Pons (tissue), 1 donor: Measurements from ENCODE around the gene PAK2.
"Not testable (repeated sequence)": the region's sequence is repeated elsewhere in the genome, so short reads cannot be mapped to it uniquely, and the experiment has no call there.

Source experiments
- DNase-seq: peaks from one replicate; pipeline ENCODE4 v3.0.0-alpha.2; 2016; ENCODE audit warnings: low spot score

The PAK2 gene

DNA sequence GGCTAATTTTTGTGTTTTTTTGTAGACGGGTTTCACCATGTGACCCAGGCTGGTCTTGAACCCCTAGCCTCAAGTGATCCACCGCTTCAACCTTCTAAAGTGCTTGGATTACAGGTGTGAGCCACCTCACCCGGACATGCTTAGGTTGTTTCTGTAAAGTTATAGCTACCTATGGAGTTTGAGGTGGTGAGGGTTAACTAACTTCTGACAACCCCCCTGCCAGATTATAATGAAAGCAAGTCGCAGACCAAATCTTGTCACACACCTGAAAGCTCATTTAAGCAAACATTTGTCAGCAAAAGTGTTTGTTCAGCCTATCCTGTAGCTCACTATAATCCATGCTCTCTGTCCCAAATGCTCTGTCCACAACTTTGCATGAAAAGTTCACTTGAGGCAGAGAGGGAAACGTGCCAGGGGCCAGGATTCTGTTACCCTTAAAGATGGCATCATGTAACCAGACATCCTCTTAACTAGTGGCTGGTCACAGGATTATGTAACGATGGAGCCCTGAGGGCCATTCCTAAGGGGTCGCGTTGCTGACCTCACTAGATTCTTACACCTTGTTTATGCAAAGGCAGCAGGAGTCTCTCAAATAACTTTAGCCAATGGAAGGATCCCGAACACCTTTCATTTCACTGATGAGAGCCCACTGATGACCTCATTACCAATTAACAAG is 103.9 kb downstream of the PAK2 start:
- DNase-seq, result no peak

GRCh38 chr3:196844235-196845219 is 104.9 kb downstream of the PAK2 start:
- DNase-seq, result not testable (repeated sequence)

DNA sequence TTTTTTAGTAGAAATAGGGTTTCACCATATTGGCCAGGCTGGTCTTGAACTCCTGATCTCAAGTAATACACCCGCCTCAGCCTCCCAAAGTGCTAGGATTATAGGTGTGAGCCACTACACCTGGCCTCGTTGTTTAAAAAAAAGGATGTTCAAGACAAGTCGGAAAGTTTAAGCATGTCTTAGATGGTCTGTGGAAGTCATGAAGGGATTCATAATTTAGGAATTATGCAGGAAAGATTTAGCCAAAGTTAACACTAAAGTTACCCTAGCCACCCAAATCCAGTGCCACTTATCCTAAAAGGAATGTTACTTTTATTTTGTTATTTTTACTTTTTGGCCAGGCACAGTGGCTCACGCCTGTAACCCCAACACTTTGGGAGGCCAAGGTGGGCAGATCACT is 108.7 kb downstream of the PAK2 start:
- not testable (repeated sequence) for DNase-seq

DNA sequence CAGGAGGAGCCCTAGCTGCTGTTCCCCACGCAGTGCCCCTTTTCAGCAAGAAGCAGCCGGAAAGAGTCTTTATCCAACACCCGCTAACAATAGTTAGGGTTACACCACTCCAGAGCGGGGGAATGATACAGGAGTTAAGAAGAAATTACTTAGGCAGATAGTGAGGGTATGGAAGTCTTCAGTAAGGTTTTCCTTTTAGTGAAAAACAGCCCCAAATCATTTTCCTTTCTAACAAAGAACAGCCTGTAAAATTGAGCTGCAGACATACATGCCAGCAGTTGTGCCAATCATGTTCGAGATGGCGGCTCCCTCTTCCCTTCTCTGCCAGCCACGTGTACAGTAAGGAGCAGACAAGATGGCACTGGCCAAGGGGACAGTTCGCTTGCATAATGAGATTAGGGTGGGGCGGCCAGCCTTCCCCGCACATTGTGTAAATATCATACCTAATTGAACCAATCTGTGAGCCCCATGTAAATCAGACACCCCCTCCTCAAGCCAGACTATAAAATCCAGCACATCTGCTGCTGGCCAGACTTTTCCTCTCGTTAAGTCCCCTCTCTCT is 109.6 kb downstream of the PAK2 start:
- DNase-seq, result no peak

- DNase-seq, result not testable (repeated sequence)
These were observed 123.3 kb downstream of the PAK2 start for GRCh38 chr3:196863000-196863399.

GRCh38 chr3:196867155-196867506 is 127.5 kb downstream of the PAK2 start:
- DNase-seq, result no peak

GRCh38 chr3:196867507-196868296 is 128.0 kb downstream of the PAK2 start, which contains the start of gene SENP5:
SENP5 (plus strand) TSS chr3:196867920; CDS start chr3:196885182, 17,262 bp downstream.
- peak; percentile 82 for DNase-seq

GRCh38 chr3:196868297-196868661 is 128.6 kb downstream of the PAK2 start:
- no peak for DNase-seq

GRCh38 chr3:196872316-196872715 is 132.7 kb downstream of the PAK2 start:
- DNase-seq, result no peak

GRCh38 chr3:196874511-196875094 is 134.9 kb downstream of the PAK2 start:
- not testable (repeated sequence) for DNase-seq

- DNase-seq, result no peak
These were observed 135.6 kb downstream of the PAK2 start for GRCh38 chr3:196875258-196875657.
